H9 (cell line): ENCODE measurements around the gene CSNK2A2. TPM values are rescaled to one million over a fixed set of nuclear protein-coding genes. Genes with fewer than 3 reads are reported as not detected.

Experiments
- DNase-seq: peaks from one replicate; pipeline ENCODE4 v3.0.0-alpha.2; 2017
- H2AFZ ChIP-seq: one replicate; pipeline ENCODE4 v1.6.1; 2013; ENCODE audit warnings: mild to moderate bottlenecking, low read length, control low read depth, moderate library complexity
- H2AK5ac ChIP-seq: 2 replicates; pipeline ENCODE4 v1.6.1; 2013; ENCODE audit warnings: low read length, control low read depth, mixed read lengths; ENCODE audit not compliant: insufficient read length
- H2BK120ac ChIP-seq: one replicate; pipeline ENCODE4 v1.6.1; 2013; ENCODE audit warnings: low read depth, mild to moderate bottlenecking, low read length, control low read depth, inconsistent platforms; ENCODE audit not compliant: poor library complexity, severe bottlenecking
- H2BK12ac ChIP-seq: 2 replicates; pipeline ENCODE4 v1.6.1; 2013; ENCODE audit warnings: low read length, control low read depth, mixed read lengths, low read depth; ENCODE audit not compliant: insufficient read length
- H2BK15ac ChIP-seq: 2 replicates; pipeline ENCODE4 v1.6.1; 2013; ENCODE audit warnings: low read depth, low read length, control low read depth
- H2BK20ac ChIP-seq: one replicate; pipeline ENCODE4 v1.6.1; 2013; ENCODE audit warnings: low read depth, mild to moderate bottlenecking, low read length, control low read depth, inconsistent platforms; ENCODE audit not compliant: poor library complexity, severe bottlenecking
- H2BK5ac ChIP-seq: 2 replicates; pipeline ENCODE4 v1.6.1; 2013; ENCODE audit warnings: low read length, control low read depth, mixed read lengths; ENCODE audit not compliant: insufficient read length
- H3K14ac ChIP-seq: 2 replicates; pipeline ENCODE4 v1.6.1; 2013; ENCODE audit warnings: low read length, control low read depth; ENCODE audit not compliant: insufficient read depth
- H3K18ac ChIP-seq: 2 replicates; pipeline ENCODE4 v1.6.1; 2013; ENCODE audit warnings: low read depth, mild to moderate bottlenecking, mixed read lengths, low read length, control low read depth; ENCODE audit not compliant: insufficient read length
- H3K23ac ChIP-seq: 2 replicates; pipeline ENCODE4 v1.6.1; 2013; ENCODE audit warnings: low read length, control low read depth, mixed read lengths, low read depth; ENCODE audit not compliant: insufficient read length
- H3K23me2 ChIP-seq: 2 replicates; pipeline ENCODE4 v1.6.1; 2013; ENCODE audit warnings: low read depth, mild to moderate bottlenecking, mixed read lengths, low read length, control low read depth; ENCODE audit not compliant: insufficient read length, poor library complexity, severe bottlenecking
- H3K27ac ChIP-seq: 2 replicates; pipeline ENCODE4 v1.5.1; 2013; ENCODE audit warnings: low read length, control low read depth, mixed read lengths, low read depth; ENCODE audit not compliant: insufficient read length
- H3K27me3 ChIP-seq: 2 replicates; pipeline ENCODE4 v1.6.1; 2013; ENCODE audit warnings: low read length, control low read depth, inconsistent platforms; ENCODE audit not compliant: insufficient read depth
- H3K4ac ChIP-seq: 2 replicates; pipeline ENCODE4 v1.6.1; 2013; ENCODE audit warnings: low read depth, mild to moderate bottlenecking, control low read depth, inconsistent platforms, low read length, moderate library complexity
- H3K4me1 ChIP-seq: 2 replicates; pipeline ENCODE4 v1.6.1; 2013; ENCODE audit warnings: low read length, control low read depth, inconsistent platforms; ENCODE audit not compliant: insufficient read depth
- H3K4me2 ChIP-seq: 2 replicates; pipeline ENCODE4 v1.6.1; 2013; ENCODE audit warnings: low read length, control low read depth, mixed read lengths; ENCODE audit not compliant: insufficient read length, insufficient read depth
- H3K56ac ChIP-seq: 2 replicates; pipeline ENCODE4 v1.6.1; 2013; ENCODE audit warnings: low read depth, mild to moderate bottlenecking, mixed read lengths, low read length, control low read depth; ENCODE audit not compliant: insufficient read length
- H3K79me1 ChIP-seq: 2 replicates; pipeline ENCODE4 v1.6.1; 2013; ENCODE audit warnings: low read depth, mild to moderate bottlenecking, moderate library complexity, low read length, control low read depth, inconsistent platforms; ENCODE audit not compliant: insufficient read depth, poor library complexity, severe bottlenecking
- H3K79me2 ChIP-seq: 2 replicates; pipeline ENCODE4 v1.6.1; 2013; ENCODE audit warnings: low read length, control low read depth, inconsistent platforms; ENCODE audit not compliant: insufficient read depth
- H3K9ac ChIP-seq: 2 replicates; pipeline ENCODE4 v1.6.1; 2013; ENCODE audit warnings: low read length, control low read depth, mixed read lengths; ENCODE audit not compliant: insufficient read length; ENCODE audit errors: extremely low read depth
- H3K9me3 ChIP-seq: one replicate; pipeline ENCODE4 v1.6.1; 2013; ENCODE audit warnings: low read depth, low read length, inconsistent platforms; ENCODE audit not compliant: control insufficient read depth
- H3T11ph ChIP-seq: one replicate; pipeline ENCODE4 v1.6.1; 2013; ENCODE audit warnings: mild to moderate bottlenecking, low read length, control low read depth, inconsistent platforms
- H4K20me1 ChIP-seq: one replicate; pipeline ENCODE4 v1.6.1; 2013; ENCODE audit not compliant: control insufficient read depth, insufficient read length, insufficient read depth
- H4K5ac ChIP-seq: 2 replicates; pipeline ENCODE4 v1.6.1; 2013; ENCODE audit warnings: low read depth, mild to moderate bottlenecking, mixed read lengths, low read length, control low read depth; ENCODE audit not compliant: insufficient read length
- H4K8ac ChIP-seq: replicated peaks from 2 replicates; pipeline ENCODE4 v1.6.1; 2013; ENCODE audit warnings: low read length, control low read depth, mixed read lengths, low read depth; ENCODE audit not compliant: insufficient read length
- H4K91ac ChIP-seq: 2 replicates; pipeline ENCODE4 v1.6.1; 2013; ENCODE audit warnings: low read depth, mild to moderate bottlenecking, moderate library complexity, mixed read lengths, low read length, control low read depth; ENCODE audit not compliant: insufficient read length
- H3K27ac Mint-ChIP-seq, 3 experiments: 2 replicates in 2 of 3; 3 replicates in 1 of 3; pipeline ENCODE4 v1.8.0; 2020 to 2021; ENCODE audit warnings: mixed read lengths in 3 of 3, mild to moderate bottlenecking in 1 of 3, moderate library complexity in 1 of 3
- H3K27me3 Mint-ChIP-seq: 2 replicates; pipeline ENCODE4 v1.8.0; 2021; ENCODE audit warnings: low read depth, mild to moderate bottlenecking, moderate library complexity, mixed read lengths
- H3K36me3 Mint-ChIP-seq, 3 experiments: 2 replicates in 2 of 3; 3 replicates in 1 of 3; pipeline ENCODE4 v1.8.0; 2020 to 2021; ENCODE audit warnings: low read depth in 3 of 3, mixed read lengths in 3 of 3; ENCODE audit not compliant: insufficient read depth in 1 of 3
- H3K4me1 Mint-ChIP-seq, 2 experiments: 2 replicates each; pipeline ENCODE4 v1.8.0; 2020; ENCODE audit warnings: mixed read lengths in 2 of 2
- H3K4me3 Mint-ChIP-seq, 2 experiments: 2 replicates in 1 of 2; 3 replicates in 1 of 2; pipeline ENCODE4 v1.8.0; 2020 to 2021; ENCODE audit warnings: mild to moderate bottlenecking in 2 of 2, mixed read lengths in 2 of 2, moderate library complexity in 1 of 2
- H3K9me3 Mint-ChIP-seq, 2 experiments: 2 replicates in 1 of 2; 3 replicates in 1 of 2; pipeline ENCODE4 v1.8.0; 2020; ENCODE audit warnings: mild to moderate bottlenecking in 2 of 2, mixed read lengths in 2 of 2, moderate library complexity in 1 of 2
- CTCF ChIP-seq: fragments of 200-600 bp; sonication (generic); conservative IDR thresholded peaks from 3 replicates; pipeline ENCODE4 v1.8.0; 2021; ENCODE audit warnings: antibody characterized with exemption, mild to moderate bottlenecking
- WGBS: extraction: QIAGEN DNeasy Blood & Tissue Kit; methylation state at CpG from one replicate; pipeline ENCODE4 v1.1.7; 2013; ENCODE audit warnings: missing lambda C conversion rate, low lambda C conversion rate, mixed read lengths; ENCODE audit not compliant: insufficient read length; ENCODE audit errors: extremely low coverage; 5-methylcytosine and 5-hydroxymethylcytosine counted together
- total RNA-seq: library from RNA; stranded (reverse); gene quantifications from 2 replicates; pipeline ENCODE4 v1.2.1, GENCODE V29; 2021

Gene CSNK2A2
- total RNA-seq, 1 experiment from 2014 or later: 134 TPM

- Histone ChIP-seq H3K27ac (no peak overlapping the region), H3K9ac (no peak overlapping the region), H2AFZ (no peak overlapping the region), H3K79me1 (no peaks in the 10 kb centered on the region), H2BK15ac (no peak overlapping the region), H3K18ac (no peak overlapping the region), H3K14ac (no peak overlapping the region), H3K4ac (no peak overlapping the region), H4K20me1 (no peaks in the 10 kb centered on the region), H4K5ac (no peak overlapping the region), H4K91ac (no peak overlapping the region), H3K4me1 (no peaks in the 10 kb centered on the region), H2BK5ac (no peak overlapping the region), H3K9me3 (no peaks in the 10 kb centered on the region), H3K23ac (no peak overlapping the region), H3K56ac (no peak overlapping the region), H2BK12ac (no peak overlapping the region), H2AK5ac (no peak overlapping the region), H3K23me2 (no peaks in the 10 kb centered on the region), H3T11ph (no peak overlapping the region), H3K4me2 (no peak overlapping the region), H2BK20ac (no peak overlapping the region), H3K79me2 (no peaks in the 10 kb centered on the region), H3K27me3 (no peaks in the 10 kb centered on the region), H2BK120ac (no peak overlapping the region), H4K8ac (no peak overlapping the region)
- no peaks in the 10 kb centered on the region for H3K27me3 Mint-ChIP-seq
- WGBS: no CpG with 5 or more reads among the region's 2 CpGs
- H3K36me3 Mint-ChIP-seq: peaks cover 0 to 15% (median 7%) of the 10 kb centered on the region in 3 experiments; a peak in 5 of 7 replicates
- H3K4me1 Mint-ChIP-seq: no peaks in the 10 kb centered on the region
- no peak for TF ChIP-seq CTCF
- no peak overlapping the region for H3K4me3 Mint-ChIP-seq
- no peak overlapping the region for H3K27ac Mint-ChIP-seq
- no peaks in the 10 kb centered on the region for H3K9me3 Mint-ChIP-seq
- DNase-seq: no peak
Observed at GRCh38 chr16:58155839-58156238, 42.1 kb downstream of the CSNK2A2 start.
